Ascending aorta (tissue), 2 donors: ENCODE data around the gene PBLD. TPM values are rescaled to one million over a fixed set of nuclear protein-coding genes. Genes with fewer than 3 reads are reported as not detected.

ENCODE experiments used
- DNase-seq, 2 donors: peaks; one replicate each; pipeline ENCODE4 v3.0.0-alpha.2; 2019; ENCODE audit warnings: low spot score in 2 of 2
- H3K27ac ChIP-seq, 2 donors: fragments of 200-600 bp; sonication (generic); one replicate each; pipeline ENCODE4 v1.5.1; 2016 to 2017; ENCODE audit warnings: mild to moderate bottlenecking in 1 of 2
- H3K27me3 ChIP-seq: fragments of 200-600 bp; sonication (generic); one replicate; pipeline ENCODE4 v1.5.1; 2017
- H3K36me3 ChIP-seq, 2 donors: fragments of 200-600 bp; sonication (generic); one replicate each; pipeline ENCODE4 v1.5.1; 2016
- H3K4me1 ChIP-seq, 2 donors: fragments of 200-600 bp; sonication (generic); one replicate each; pipeline ENCODE4 v1.5.1; 2016 to 2017; ENCODE audit warnings: mild to moderate bottlenecking in 1 of 2
- H3K4me3 ChIP-seq, 2 donors: fragments of 200-600 bp; sonication (generic); one replicate each; pipeline ENCODE4 v1.5.1; 2016 to 2017; ENCODE audit warnings: mild to moderate bottlenecking in 1 of 2
- H3K9me3 ChIP-seq, 2 donors: fragments of 200-600 bp; sonication (generic); one replicate each; pipeline ENCODE4 v1.5.1; 2016
- intact Hi-C: fragments of 100-400 bp; cut with DNase I; formaldehyde crosslinking; loops from one replicate; pipeline ENCODE4 v1.15.1; 2023
- total RNA-seq: library from RNA; depleted of rRNA; stranded (reverse); fragments of >200 nt; gene quantifications from one replicate; pipeline ENCODE4 v1.1.0, GENCODE V29; 2016
- TF ChIP-seq, protein P1 (sequence below), 3 experiments: fragments of 200-600 bp in 2 of 3; fragments of 450-650 bp in 1 of 3; sonication (generic) in 2 of 3; IDR thresholded peaks; one replicate each; pipeline ENCODE4 v1.5.1; 2016 to 2019; ENCODE audit warnings: antibody characterized with exemption in 3 of 3, mild to moderate bottlenecking in 1 of 3, moderate library complexity in 1 of 3

Gene PBLD
- total RNA-seq, 1 donor from 2014 or later, result 0.32 TPM

DNA sequence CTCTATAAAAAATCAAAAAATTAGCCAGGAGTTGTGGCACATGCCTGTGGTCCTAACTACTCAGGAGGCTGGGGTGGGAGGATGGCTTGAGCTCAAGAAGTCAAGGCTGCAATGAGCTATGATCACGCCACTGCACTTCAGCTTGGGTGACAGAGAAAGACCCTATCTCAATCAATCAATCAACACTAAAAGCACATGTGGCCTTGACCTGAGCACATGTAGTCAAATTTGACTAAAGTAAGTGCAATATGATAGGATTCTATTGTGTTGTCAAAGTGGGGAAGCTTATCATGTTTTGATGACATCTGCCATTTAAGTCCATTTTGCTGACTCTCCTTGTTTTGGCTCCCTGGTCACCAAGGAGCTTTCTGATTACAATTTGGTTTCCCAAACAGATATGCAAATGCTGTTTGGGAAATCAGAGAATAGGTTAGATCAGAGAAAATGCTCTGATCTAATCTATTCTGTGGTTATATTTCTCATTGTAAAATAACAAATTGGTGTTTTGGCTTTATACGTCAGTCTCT, 57.1 kb downstream of the PBLD start:
- no peak overlapping the region for H3K27ac ChIP-seq
- intact Hi-C loops, result no loop called here
- TF ChIP-seq, protein P1, sequence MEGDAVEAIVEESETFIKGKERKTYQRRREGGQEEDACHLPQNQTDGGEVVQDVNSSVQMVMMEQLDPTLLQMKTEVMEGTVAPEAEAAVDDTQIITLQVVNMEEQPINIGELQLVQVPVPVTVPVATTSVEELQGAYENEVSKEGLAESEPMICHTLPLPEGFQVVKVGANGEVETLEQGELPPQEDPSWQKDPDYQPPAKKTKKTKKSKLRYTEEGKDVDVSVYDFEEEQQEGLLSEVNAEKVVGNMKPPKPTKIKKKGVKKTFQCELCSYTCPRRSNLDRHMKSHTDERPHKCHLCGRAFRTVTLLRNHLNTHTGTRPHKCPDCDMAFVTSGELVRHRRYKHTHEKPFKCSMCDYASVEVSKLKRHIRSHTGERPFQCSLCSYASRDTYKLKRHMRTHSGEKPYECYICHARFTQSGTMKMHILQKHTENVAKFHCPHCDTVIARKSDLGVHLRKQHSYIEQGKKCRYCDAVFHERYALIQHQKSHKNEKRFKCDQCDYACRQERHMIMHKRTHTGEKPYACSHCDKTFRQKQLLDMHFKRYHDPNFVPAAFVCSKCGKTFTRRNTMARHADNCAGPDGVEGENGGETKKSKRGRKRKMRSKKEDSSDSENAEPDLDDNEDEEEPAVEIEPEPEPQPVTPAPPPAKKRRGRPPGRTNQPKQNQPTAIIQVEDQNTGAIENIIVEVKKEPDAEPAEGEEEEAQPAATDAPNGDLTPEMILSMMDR (IDR thresholded peaks at IDR 0.05), result no peak
- no peaks in the 10 kb centered on the region for H3K27me3 ChIP-seq
- DNase-seq, result no peak
- H3K4me3 ChIP-seq, result no peak overlapping the region
- H3K9me3 ChIP-seq, result peaks cover 0 to 2% of the 10 kb centered on the region in 2 donors
- no peaks in the 10 kb centered on the region for H3K4me1 ChIP-seq
- H3K36me3 ChIP-seq, result no peaks in the 10 kb centered on the region

DNA sequence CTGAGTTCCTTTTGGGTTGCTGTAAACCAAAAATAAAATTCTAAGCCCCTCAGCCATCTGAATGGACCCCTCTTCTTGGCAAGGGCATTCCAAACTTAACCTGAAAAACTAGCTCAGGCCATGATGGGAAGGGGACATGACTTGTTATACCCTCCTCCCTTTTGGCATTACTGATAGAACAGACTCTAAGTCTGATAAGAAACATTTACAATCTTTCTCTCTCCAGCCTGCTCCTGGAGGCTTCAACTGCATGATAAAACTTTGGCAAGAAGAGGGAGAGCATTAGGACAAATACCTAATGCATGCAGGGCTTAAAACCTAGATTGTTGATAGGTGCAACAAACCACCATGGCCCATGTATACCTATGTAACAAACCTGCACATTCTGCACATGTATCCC, 59.9 kb downstream of the PBLD start:
- H3K9me3 ChIP-seq, result no peaks in the 10 kb centered on the region
- H3K36me3 ChIP-seq, result no peaks in the 10 kb centered on the region
- TF ChIP-seq, protein P1 (IDR thresholded peaks at IDR 0.05), result no peak
- intact Hi-C loops, result no loop called here
- no peak overlapping the region for H3K4me3 ChIP-seq
- no peaks in the 10 kb centered on the region for H3K4me1 ChIP-seq
- H3K27ac ChIP-seq, result no peak overlapping the region
- no peak for DNase-seq
- no peaks in the 10 kb centered on the region for H3K27me3 ChIP-seq

DNA sequence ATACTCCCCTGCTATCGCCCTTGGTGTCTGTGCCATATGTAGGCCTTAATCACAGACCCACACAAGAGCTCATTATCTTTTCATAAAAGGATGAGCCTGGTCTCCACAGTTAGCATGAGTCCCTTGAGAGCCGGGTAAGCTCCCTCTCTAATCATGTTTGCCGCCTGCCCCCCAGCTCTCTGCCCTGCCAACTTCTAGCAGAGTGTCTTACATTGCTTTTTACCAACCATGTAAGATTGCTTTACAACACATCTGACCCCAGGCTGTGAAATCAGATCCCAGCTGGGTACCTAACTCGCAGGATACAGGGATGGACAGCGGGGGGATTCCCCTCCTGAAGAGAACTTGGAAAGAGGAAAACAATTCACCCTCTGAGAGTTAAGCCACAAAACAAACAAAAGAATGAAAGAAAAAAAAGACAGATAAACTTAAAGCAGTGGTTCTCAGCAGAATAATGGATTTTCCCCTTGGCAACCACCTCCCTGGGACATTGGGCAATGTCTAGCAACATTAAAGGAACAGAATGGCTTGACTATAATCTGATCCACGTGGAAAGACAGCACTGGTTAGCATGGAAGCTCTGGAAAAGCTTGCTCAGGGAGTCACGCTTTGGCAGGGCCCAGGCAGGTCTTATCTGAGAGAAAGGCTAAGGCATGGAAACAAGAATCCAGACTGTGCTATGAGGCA, 61.4 kb downstream of the PBLD start:
- intact Hi-C loops, result no loop called here
- H3K4me3 ChIP-seq, result no peak overlapping the region
- H3K9me3 ChIP-seq, result no peaks in the 10 kb centered on the region
- TF ChIP-seq, protein P1 (IDR thresholded peaks at IDR 0.05), result no peak
- no peak overlapping the region for H3K27ac ChIP-seq
- H3K36me3 ChIP-seq, result no peaks in the 10 kb centered on the region
- no peaks in the 10 kb centered on the region for H3K27me3 ChIP-seq
- no peaks in the 10 kb centered on the region for H3K4me1 ChIP-seq
- DNase-seq, result no peak

DNA sequence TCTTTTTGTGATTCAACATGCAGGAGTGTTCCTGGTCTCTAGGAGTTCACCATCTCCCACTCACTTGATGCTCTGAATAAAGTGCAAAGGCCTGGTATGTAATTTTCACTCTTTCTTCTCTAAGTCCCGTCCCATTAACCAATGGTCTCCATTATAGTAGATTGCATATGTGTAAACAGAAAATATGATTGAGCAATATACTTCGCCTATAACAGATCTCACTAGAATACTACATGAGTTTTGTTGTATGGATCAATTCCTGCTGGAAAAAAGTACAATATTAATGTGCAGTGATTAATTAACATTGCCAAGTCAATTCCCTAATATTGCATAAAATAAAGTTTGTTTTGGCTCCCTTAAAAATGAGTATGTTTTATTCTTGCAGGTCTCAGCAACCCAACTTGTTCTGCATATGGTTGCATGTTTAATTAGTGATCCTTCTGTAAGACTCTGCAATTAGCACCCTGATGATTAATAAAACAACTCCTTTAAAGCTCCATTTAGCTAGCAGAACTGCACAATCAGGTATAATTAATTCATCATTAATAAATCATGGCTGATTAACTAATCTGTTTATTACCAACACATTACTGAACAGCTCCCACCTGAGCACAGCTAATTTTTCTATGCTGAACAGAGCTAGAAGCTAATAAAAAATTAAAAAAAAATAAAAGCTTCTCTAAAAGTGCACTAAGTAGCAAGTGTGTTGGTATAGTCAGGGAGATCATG, 63.0 kb downstream of the PBLD start:
- no peaks in the 10 kb centered on the region for H3K4me1 ChIP-seq
- TF ChIP-seq, protein P1 (IDR thresholded peaks at IDR 0.05), result no peak
- no peaks in the 10 kb centered on the region for H3K27me3 ChIP-seq
- no peaks in the 10 kb centered on the region for H3K36me3 ChIP-seq
- H3K9me3 ChIP-seq, result no peaks in the 10 kb centered on the region
- no peak for DNase-seq
- no peak overlapping the region for H3K4me3 ChIP-seq
- intact Hi-C loops, result no loop called here
- H3K27ac ChIP-seq, result no peak overlapping the region

DNA sequence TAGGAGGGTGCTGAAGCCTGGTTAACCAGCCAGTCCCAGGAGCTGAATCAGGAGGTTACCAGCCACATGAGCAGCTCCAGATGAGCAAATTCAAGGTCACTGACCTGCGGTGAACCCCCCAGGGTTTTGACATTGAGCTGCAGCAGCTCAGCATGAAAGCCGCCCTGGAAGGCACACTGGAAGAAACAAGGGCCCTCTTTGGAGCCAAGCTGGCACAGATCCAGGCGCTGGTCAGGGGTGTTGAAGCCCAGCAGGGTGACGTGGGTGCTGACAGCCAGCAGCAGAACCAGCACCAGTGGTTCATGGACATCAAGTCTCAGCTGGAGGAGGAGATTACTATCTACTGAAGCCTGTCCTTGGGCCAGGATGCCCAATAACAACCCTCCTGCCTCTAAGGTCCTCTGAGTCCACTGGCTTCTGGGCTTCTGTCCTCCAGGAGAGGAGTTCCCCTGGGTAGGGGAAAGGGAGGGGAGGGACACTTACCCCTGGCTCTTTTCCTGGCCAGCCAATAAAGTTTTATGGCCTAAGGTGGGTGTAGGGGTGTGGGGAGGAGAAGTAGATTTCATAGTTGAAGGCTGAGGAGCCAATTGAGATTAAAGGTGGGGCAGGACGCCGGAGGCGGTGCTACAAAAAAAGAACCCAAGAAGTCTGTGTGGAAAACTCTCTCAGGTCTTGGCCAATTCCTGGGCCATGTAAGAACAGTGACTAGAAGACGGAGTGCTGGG, 71.4 kb downstream of the PBLD start:
- no peak for DNase-seq
- intact Hi-C loops, result no loop called here
- no peaks in the 10 kb centered on the region for H3K36me3 ChIP-seq
- no peak overlapping the region for H3K27ac ChIP-seq
- no peaks in the 10 kb centered on the region for H3K9me3 ChIP-seq
- no peak overlapping the region for H3K4me3 ChIP-seq
- TF ChIP-seq, protein P1 (IDR thresholded peaks at IDR 0.05), result no peak
- no peaks in the 10 kb centered on the region for H3K4me1 ChIP-seq
- H3K27me3 ChIP-seq, result no peaks in the 10 kb centered on the region
